ENCODE data around the gene TCP11L1.

The TCP11L1 gene

DNA sequence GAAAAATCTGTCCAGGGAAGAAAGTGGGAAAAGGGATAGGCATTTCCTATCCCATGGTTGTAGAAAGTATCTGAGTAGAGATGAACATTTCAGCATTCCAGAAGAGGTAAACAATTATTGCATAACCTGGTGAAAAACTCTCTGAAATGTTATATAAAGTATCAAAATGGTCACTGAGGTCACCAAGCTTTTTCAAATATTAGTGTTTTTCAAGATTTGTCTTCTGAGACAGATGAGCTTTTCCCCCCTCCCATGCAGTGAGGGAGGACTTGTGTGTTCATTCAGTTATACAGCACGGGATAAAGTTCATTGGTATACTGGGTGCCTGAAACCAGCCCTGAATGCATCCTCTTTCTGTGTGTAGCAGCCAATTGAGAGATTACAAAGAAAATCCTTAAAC is 25.6 kb upstream of the TCP11L1 start:
- POLR2A ChIA-PET: interaction anchor here (1.0 kb wide), 1 partner anchor 30 kb away, joined by 3 read pairs; no protein-coding TSS in a partner anchor
- CTCF ChIA-PET: interaction anchor here (0.6 kb wide), 1 partner anchor 39 kb away, joined by 3 read pairs; no protein-coding TSS in a partner anchor

DNA sequence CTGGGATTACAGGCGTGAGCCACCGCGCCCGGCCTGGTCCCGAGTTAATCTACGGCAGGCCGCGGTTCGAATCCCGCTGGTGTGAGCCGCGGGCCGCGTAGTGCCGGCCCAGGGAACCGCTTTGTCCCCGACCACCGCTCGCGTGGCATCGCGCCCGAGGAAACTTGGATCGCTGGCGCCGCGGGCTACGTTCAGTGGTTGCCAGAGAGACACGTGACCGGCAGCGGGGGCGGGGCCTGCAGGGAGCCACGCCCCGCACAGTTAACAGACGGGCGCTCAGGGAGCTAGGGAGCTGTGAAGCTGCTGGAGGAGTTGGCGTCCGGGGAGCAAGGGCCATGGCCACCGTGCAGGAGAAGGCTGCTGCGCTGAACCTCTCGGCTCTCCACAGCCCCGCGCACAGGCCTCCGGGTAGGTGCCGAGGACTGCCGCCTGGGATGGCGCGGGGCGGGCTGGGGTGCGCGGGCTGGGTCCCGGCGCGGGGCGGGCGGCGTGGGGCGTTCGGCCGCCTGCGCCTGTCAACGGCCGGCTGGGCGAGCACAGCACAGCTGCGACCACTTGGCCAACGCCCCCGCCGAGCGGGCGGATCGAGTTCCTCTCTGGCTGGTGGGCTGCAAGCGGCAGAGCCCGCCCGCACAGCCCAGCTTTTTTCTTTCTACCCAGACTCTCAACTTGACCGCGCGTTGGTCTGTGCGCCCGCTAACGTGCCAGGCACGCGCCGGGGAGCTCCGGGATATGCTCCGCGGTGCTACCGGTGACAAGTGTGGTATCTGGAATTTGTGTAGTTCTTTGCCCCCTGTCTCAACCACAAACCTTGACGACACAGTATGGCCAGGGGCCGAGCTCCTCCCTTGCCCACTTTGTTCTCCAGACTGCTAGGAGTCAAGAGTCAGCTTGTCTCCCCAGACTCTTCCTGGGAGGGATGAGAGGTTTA is 23.5 kb upstream of the TCP11L1 start, which contains the start of gene DEPDC7:
TSS of gene DEPDC7 (plus strand) at position 258 of the 931 bp plus-strand sequence. CDS start at position 336, 78 bp downstream.
- peak within 1 kb of the TSS; percentile 81 for H3K4me3 ChIP-seq (ENCODE audit: low read depth, low read length)
- H3K27ac ChIP-seq (ENCODE audit: extremely low read depth, low read depth, low read length): peak within 1 kb of the TSS; percentile 25; the same call in 1 of the 2 replicates
- H3K4me1 ChIP-seq (ENCODE audit: control insufficient read depth, insufficient read depth, low read length): no peaks in the 10 kb centered on the region
- POLR2A ChIA-PET: interaction anchor here (0.6 to 3.2 kb wide), 11 partner anchors 9 to 721 kb away, joined by 3 to 47 read pairs (median 3); partner anchors contain the start of genes CD59, QSER1 and TCP11L1
- no peaks in the 10 kb centered on the region for H3K36me3 ChIP-seq (ENCODE audit: control insufficient read depth in 2 of 2, insufficient read depth in 1 of 2, low read length in 2 of 2)
- CTCF ChIA-PET: interaction anchor here (0.5 to 1.9 kb wide), 10 partner anchors 9 to 388 kb away, joined by 3 to 10 read pairs (median 3); partner anchors contain the start of gene TCP11L1
- H3K9me3 ChIP-seq (ENCODE audit: control insufficient read depth, insufficient read depth, low read depth, low read length): no peaks in the 10 kb centered on the region
- peak; percentile 73 for TF ChIP-seq ZNF18 (tag by site-specific recombination; IDR thresholded peaks at IDR 0.05)
- TF ChIP-seq TRIM28 (IDR thresholded peaks at IDR 0.05; ENCODE audit: borderline replicate concordance, low read length): no peak
- TF ChIP-seq ZNF2 (tag by site-specific recombination; IDR thresholded peaks at IDR 0.05): no peak
- TF ChIP-seq ZBTB20 (tag by site-specific recombination; IDR thresholded peaks at IDR 0.05): peak; percentile 21; the same call in 1 of the 2 replicates
- no peak for TF ChIP-seq ZNF654 (tag by site-specific recombination; IDR thresholded peaks at IDR 0.05; ENCODE audit: low read depth)
- TF ChIP-seq OVOL3 (tag by site-specific recombination; IDR thresholded peaks at IDR 0.05): no peak
- TF ChIP-seq ZNF292 (tag by site-specific recombination; IDR thresholded peaks at IDR 0.05; ENCODE audit: borderline replicate concordance, low read depth): no peak
- TF ChIP-seq, protein P1, sequence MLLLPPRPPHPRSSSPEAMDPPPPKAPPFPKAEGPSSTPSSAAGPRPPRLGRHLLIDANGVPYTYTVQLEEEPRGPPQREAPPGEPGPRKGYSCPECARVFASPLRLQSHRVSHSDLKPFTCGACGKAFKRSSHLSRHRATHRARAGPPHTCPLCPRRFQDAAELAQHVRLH (tag by site-specific recombination; IDR thresholded peaks at IDR 0.05): peak; percentile 82; the same call in 1 of the 2 replicates
- TF ChIP-seq WT1 (tag by site-specific recombination; IDR thresholded peaks at IDR 0.05): no peak; the same call in 1 of the 2 replicates
- no peak for TF ChIP-seq ZNF518A (tag by site-specific recombination; conservative IDR thresholded peaks at IDR 0.05; ENCODE audit: low read depth)
- peak; percentile 20; the same call in 1 of the 2 replicates for TF ChIP-seq GLIS2 (tag by site-specific recombination; IDR thresholded peaks at IDR 0.05)
- TF ChIP-seq ZSCAN16 (tag by site-specific recombination; IDR thresholded peaks at IDR 0.05): no peak
- no peak for TF ChIP-seq TCF7L2 (IDR thresholded peaks at IDR 0.05; ENCODE audit: borderline replicate concordance, low read depth, low read length)
- TF ChIP-seq ZNF707 (tag by site-specific recombination; IDR thresholded peaks at IDR 0.05): no peak
- TF ChIP-seq ZNF37A (tag by site-specific recombination; IDR thresholded peaks at IDR 0.05): no peak
- TF ChIP-seq ZNF398 (tag by site-specific recombination; IDR thresholded peaks at IDR 0.05): no peak
- TF ChIP-seq HOXA7 (CRISPR knock-in tag; IDR thresholded peaks at IDR 0.05; ENCODE audit: borderline replicate concordance): no peak
- peak; percentile 71 for TF ChIP-seq ZBTB48 (tag by site-specific recombination; IDR thresholded peaks at IDR 0.05)
- peak; percentile 72 for TF ChIP-seq ZBTB26 (tag by site-specific recombination; optimal IDR thresholded peaks at IDR 0.05)
- TF ChIP-seq YY2 (tag by site-specific recombination; IDR thresholded peaks at IDR 0.05): no peak

More for the DNA sequence above, 25.6 kb upstream of the TCP11L1 start:
- Histone ChIP-seq H3K9me3 (ENCODE audit: control insufficient read depth, insufficient read depth, low read depth, low read length) (no peaks in the 10 kb centered on the region), H3K4me3 (ENCODE audit: low read depth, low read length) (no peak overlapping the region), H3K36me3 (ENCODE audit: control insufficient read depth in 2 of 2, insufficient read depth in 1 of 2, low read length in 2 of 2) (no peaks in the 10 kb centered on the region), H3K4me1 (ENCODE audit: control insufficient read depth, insufficient read depth, low read length) (no peaks in the 10 kb centered on the region), H3K27ac (ENCODE audit: extremely low read depth, low read depth, low read length) (no peak overlapping the region)
- TF ChIP-seq ZNF501 (tag by site-specific recombination; IDR thresholded peaks at IDR 0.05): no peak
- no peak for TF ChIP-seq FEZF1 (tag by site-specific recombination; IDR thresholded peaks at IDR 0.05)
- no peak for TF ChIP-seq ZNF274 (IDR thresholded peaks at IDR 0.05; ENCODE audit: low read length)
- no peak for TF ChIP-seq ZNF274 (tag by site-specific recombination; IDR thresholded peaks at IDR 0.05; ENCODE audit: borderline replicate concordance)
- TF ChIP-seq ZSCAN16 (tag by site-specific recombination; IDR thresholded peaks at IDR 0.05): no peak
- no peak for TF ChIP-seq ZNF514 (tag by site-specific recombination; IDR thresholded peaks at IDR 0.05)
- no peak for TF ChIP-seq ZNF654 (tag by site-specific recombination; IDR thresholded peaks at IDR 0.05; ENCODE audit: low read depth)
- TF ChIP-seq ZNF544 (tag by site-specific recombination; IDR thresholded peaks at IDR 0.05): no peak
- TF ChIP-seq ZNF843 (tag by site-specific recombination; IDR thresholded peaks at IDR 0.05): no peak
